NCI-H510A treated with DMSO at 0.1 percent for 48 hours (cell line): ENCODE measurements around the gene ATP1A1.

Source experiments
- DNase-seq: peaks from one replicate; lab custom pipeline; 2025; lab: John Stamatoyannopoulos, UW

The ATP1A1 gene

DNA sequence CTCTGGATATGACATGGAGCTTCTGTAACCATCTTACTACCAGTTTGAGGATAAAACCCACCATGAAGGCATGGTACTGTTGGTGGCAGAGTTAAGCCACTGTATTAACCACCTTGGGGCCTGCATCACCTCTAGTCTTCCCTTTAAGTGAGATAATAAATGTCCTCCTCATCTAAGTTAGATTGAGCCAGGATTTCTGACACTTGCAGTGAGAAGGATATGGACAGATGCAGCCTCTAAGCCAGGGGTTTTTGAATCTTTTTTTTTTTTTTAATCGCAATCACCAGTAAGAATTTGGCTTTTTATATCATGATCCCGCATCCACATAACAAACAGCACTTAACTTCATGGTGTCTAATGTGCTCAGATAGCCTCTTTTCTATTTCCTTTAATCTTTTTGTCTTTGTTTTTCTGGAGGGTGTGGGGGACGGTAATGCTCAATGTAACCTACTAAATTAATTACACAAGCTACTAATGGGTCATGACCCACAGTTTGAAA lies 42.2 kb downstream of the ATP1A1 start:
- DNase-seq: no peak

GRCh38 chr1:116415699-116416533 lies 42.9 kb downstream of the ATP1A1 start:
- no peak for DNase-seq

- no peak for DNase-seq
Measured at GRCh38 chr1:116416854-116417513, 43.9 kb downstream of the ATP1A1 start.

DNA sequence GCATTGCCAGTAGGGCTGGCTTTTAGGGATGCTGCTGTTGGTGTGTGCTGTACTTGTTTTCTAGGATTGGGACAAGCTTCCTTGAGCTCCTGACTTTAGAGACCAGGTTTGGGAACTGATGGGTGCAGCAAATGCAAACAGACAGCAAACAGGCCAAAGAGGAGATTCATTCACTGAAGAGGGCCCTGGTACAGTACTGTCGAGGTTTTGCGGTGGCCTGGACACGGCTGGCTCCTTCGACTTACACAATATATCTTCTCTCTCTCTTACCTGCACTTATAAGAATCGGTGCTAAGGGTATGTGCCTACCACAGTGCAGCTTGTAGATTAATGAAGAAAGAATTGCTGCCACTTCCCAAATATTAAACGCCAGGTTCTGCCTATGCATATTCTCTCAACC lies 44.6 kb downstream of the ATP1A1 start:
- DNase-seq: no peak

DNA sequence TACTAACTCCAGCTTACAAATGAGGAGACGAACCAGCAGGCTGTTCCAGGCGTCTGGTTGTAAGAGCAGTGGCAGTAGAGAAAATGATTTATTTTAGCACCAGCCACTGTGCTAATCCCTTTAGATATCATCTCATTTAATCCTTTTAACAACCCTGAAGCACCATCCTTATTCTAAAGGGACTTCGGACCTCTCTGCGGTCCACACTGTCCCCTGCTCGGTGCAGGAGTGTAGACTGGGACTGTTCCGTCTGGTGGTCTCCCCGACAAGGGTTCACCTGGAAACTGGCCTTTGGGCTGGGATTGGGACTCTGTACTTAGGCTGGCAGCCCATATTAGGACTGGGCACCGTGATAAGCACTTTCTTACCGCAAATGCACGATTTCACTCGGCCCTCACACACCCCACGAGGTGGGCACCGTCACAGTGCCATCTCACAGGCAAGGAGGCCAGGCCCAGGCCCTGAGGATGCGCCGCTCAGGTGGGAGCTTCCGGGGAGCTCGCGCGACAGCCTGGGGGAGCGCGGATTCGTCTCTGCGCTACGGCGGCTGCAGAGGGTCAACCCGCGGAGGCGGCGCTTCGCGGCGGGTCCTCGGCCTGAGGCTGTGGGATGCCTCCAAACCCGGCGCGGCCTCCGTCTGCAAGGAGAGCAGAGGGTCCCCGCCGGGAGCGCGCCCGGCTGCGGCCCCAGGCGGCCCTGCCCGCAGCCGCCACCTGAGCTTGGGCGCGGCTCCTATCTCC lies 45.2 kb downstream of the ATP1A1 start:
- peak; percentile 84 for DNase-seq

DNA sequence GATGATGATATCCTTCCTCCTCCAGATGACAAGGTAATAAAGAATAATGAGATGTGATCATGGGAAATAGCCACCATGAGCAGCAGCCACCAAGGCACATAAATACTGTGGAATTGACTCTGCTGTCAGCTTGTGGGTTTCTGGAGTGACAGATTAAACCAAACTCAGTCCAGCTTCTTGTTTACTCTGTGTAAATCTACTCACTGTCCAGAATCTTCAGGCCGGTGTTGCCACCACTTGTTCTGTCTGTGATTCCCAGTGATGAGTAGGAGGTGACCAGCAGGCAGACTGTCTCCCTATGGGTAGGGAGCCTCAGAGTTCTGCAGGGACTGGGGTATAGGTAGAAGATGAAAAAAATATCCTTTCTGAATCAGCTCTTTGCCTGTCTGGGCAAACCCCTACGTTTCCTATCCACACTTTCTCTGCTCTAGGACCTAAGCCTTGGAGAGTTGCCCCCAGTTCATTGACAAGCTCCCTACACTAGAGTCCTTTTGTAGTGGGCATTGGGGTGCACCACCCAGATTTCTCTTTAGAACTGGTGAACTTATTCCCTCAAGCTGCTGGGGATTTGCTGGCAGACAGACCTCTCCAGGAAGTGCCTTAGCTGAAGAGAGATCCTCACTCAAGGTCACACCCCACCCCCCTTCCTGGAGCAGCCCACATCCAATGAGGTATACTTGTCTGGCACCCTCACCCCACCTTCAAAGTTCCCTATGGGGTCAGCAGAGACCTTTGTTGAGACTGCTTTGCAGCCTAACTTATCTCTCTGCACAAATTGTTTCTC lies 47.6 kb downstream of the ATP1A1 start:
- no peak for DNase-seq

- DNase-seq: no peak
Measured at GRCh38 chr1:116424438-116424837, 51.4 kb downstream of the ATP1A1 start.

DNA sequence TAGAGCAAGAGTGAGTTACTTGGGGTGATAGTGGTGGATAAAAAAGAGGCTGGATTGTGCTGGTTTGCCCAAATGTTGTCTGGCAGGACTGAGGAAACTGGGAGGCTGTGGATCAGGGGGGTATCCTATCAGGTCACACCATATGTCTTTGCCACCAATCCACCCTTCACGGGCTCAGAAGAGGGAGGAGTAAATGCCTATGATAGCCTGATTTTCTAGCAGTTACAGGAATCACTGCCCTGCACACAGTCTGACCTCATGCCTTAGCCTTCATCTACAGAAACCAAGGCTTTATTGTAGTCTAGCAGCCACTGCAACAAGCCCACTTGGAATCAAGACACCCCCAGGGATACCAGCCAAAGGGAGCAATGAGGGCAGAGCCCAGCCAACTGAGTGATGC lies 51.8 kb downstream of the ATP1A1 start:
- no peak for DNase-seq

DNA sequence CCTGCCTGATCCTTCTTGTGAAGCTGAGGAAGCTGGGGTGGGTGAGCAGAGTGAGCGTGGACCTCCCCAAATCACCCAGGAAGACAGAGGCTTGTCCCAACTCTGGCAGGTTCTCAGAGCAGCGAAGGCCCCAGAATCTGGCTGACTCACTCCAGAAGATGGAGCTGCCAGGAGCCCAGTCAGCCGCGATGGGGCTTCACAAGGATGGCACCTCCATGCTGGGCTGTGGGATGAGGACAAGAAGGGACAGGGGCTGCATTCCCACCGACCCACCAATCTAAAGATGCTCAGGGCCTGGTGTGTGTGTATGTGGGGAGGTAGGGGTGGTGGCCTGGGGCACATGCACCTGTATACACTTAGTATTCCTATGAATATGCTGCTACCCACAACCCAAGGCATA lies 52.9 kb downstream of the ATP1A1 start:
- DNase-seq: no peak

- no peak for DNase-seq
Measured at GRCh38 chr1:116426401-116426800, 53.4 kb downstream of the ATP1A1 start.

GRCh38 chr1:116428576-116428975 lies 55.5 kb downstream of the ATP1A1 start:
- no peak for DNase-seq

- DNase-seq: no peak
Measured at GRCh38 chr1:116429821-116430374, 56.9 kb downstream of the ATP1A1 start.

- no peak for DNase-seq
Measured at GRCh38 chr1:116431870-116432500, 58.9 kb downstream of the ATP1A1 start.

- DNase-seq: no peak
Measured at GRCh38 chr1:116432655-116433265, 59.7 kb downstream of the ATP1A1 start.

DNA sequence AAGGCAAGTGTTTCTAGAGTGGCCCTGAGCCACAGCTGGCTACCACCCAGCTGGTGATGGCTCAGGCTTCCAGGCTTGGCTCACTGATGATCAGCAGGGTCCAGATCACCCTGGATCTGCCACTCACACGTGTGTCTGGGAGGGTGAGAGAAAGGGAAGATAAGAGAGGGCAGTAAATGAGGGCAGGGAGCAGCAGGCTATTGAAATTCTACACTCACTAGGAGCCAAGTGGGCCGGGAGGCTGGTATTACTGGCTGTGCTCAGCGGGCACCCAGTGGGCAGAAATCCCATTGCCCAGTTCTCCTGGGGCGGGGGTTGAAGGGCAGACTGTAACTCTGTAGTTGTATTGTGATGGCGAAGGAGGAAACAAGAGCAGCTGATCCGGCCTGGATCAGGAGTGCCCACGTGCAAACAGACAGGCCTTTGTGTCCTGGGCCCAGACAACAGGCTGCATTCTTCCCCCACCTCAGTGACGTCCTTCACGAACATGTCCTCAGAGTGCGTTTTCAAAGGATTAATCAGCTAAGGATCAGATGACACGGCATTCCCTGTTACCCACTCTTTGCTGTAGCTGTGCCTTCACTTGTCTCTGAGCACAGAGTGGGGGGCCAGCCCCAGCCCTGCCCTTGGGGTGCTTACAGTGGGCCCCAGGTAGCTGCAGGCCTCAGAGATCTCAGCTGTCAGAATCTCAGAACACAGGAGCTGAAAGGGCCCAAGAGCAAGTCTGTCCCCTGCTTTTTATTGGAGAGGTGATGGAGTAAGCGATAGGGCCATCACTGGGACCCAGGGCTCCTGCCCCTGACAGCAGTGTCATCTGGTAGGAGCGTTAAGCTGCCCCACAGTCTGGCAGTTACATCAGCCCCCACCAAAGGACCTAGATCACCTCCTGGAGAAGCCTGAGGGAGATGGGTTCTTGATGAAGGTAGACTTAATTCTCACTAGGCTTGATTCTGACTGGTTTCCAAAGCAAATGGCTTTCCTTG lies 60.5 kb downstream of the ATP1A1 start:
- DNase-seq: peak; percentile 36

DNA sequence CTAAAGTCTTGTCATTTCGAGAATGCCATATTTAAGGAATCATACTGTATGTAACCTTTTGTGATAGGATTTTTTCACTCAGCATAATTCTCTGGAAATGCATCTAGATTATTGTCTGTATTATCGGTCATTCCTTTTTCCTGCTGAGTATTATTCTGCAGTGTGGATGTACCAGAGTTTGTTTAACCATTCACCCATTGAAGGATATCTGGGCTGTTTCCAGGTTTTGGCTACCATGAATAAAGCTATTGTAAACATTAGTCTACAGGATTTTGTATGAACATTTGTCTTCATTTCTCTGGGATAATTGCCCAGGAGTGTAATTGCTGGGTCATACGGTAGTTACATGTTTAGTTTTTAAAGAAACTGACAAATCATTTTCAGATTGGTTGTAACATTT lies 61.8 kb downstream of the ATP1A1 start:
- no peak for DNase-seq

DNA sequence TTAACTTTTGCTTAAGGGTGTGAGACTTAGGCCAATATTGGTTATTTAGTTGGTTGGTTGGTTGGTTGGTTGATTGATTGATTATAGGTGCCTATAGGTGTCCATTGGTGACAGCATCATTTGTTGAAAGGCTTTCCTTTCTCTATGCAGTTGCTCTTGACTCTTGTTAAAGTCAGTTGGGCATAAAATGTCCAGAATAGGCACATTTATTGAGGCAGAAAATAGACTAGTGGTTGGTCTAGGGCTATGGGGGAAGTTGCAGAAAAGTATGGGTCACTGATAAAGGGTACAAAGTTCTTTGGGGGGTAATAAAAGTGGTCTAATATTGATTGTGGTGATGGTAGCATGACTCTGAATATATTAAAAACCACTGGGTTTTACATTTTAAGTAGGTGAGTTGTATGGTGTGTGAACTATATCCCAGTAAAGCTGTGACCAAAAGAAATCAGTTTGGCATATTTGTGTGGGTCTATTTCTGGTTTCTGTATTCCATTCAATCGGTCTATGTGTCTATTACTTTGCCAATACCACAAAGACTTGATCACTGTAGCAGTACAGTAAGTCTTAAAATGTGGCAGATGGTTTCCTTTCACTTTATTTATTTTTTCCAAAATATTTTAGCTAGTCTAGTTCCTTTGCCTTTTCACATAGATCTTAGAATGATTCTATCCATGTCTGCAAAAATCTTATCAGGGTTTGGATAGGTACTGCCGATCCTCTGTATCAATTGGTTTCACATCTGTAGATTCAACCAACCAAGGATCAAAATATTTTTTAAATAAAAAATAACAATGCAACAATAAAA lies 63.0 kb downstream of the ATP1A1 start:
- no peak for DNase-seq

GRCh38 chr1:116436611-116436970 lies 63.5 kb downstream of the ATP1A1 start:
- no peak for DNase-seq

DNA sequence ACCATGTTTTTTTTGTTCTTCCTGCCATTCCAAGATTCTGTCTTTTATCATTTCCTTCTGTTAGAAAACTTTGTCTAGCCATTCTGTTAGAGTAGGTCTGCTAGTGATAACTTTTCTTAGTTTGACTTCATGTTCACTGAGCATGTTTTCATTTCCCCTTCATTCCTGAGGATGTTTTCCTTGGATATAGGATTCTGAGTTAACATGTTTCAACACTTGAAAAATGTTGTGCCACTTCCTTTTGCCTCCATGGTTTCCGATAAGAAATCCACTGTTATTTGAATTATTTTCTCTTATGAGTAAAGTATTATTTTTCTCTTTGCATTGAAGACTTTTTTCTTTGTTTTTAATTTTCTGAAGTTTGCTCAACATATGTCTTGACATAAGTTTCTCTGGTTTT lies 66.7 kb downstream of the ATP1A1 start:
- DNase-seq: no peak
